Body of pancreas (tissue), 4 donors: ENCODE data around the gene STPG3.
A peak's percentile ranks its signal among the peaks of the same experiment; 100 is the strongest.

Source experiments
- POLR2A ChIP-seq, 3 donors: fragments of 450-650 bp; IDR thresholded peaks; one replicate each; pipeline ENCODE4 v1.6.1; 2016; ENCODE audit warnings: antibody characterized with exemption in 3 of 3, mild to moderate bottlenecking in 2 of 3
- TF ChIP-seq, protein P1 (sequence below), 7 experiments: fragments of 450-650 bp in 4 of 7; fragments of 200-600 bp in 3 of 7; sonication (generic) in 3 of 7; IDR thresholded peaks; one replicate each; pipeline ENCODE4 v1.5.1; 2016 to 2019; ENCODE audit warnings: antibody characterized with exemption in 7 of 7

- TF ChIP-seq, protein P1, sequence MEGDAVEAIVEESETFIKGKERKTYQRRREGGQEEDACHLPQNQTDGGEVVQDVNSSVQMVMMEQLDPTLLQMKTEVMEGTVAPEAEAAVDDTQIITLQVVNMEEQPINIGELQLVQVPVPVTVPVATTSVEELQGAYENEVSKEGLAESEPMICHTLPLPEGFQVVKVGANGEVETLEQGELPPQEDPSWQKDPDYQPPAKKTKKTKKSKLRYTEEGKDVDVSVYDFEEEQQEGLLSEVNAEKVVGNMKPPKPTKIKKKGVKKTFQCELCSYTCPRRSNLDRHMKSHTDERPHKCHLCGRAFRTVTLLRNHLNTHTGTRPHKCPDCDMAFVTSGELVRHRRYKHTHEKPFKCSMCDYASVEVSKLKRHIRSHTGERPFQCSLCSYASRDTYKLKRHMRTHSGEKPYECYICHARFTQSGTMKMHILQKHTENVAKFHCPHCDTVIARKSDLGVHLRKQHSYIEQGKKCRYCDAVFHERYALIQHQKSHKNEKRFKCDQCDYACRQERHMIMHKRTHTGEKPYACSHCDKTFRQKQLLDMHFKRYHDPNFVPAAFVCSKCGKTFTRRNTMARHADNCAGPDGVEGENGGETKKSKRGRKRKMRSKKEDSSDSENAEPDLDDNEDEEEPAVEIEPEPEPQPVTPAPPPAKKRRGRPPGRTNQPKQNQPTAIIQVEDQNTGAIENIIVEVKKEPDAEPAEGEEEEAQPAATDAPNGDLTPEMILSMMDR (IDR thresholded peaks at IDR 0.05) = no peak
- TF ChIP-seq POLR2A (IDR thresholded peaks at IDR 0.05) = peak; percentile 3 to 54 (median 28)
Observed at GRCh38 chr9:137243626-137244485, 7.2 kb upstream of the STPG3 start.
